Activated naive CD4-positive, alpha-beta T cell treated with anti-CD3 and anti-CD28 coated beads for 36 hours (primary cell): ENCODE measurements around the gene FBXO24. TPM values are rescaled to one million over a fixed set of nuclear protein-coding genes. Genes with fewer than 3 reads are reported as not detected.

Experiments used
- CTCF ChIA-PET: fragments of 350-600 bp; sonication (Branson Sonifier 250); formaldehyde crosslinking; loops from one replicate; lab custom pipeline; 2021; ENCODE audit warnings: antibody characterized with exemption; lab: Charles Lee
- DNase-seq: peaks from one replicate; pipeline ENCODE4 v3.0.0-alpha.2; 2020
- H3K27ac Mint-ChIP-seq: one replicate; pipeline ENCODE4 v1.8.0; 2021; ENCODE audit warnings: mild to moderate bottlenecking, mixed read lengths
- H3K27me3 Mint-ChIP-seq: one replicate; pipeline ENCODE4 v1.8.0; 2021; ENCODE audit warnings: low read depth, mixed read lengths
- H3K36me3 Mint-ChIP-seq: one replicate; pipeline ENCODE4 v1.8.0; 2021; ENCODE audit warnings: low read depth, mixed read lengths
- H3K4me1 Mint-ChIP-seq: one replicate; pipeline ENCODE4 v1.8.0; 2021; ENCODE audit warnings: low read depth, mixed read lengths
- H3K4me3 Mint-ChIP-seq: one replicate; pipeline ENCODE4 v1.8.0; 2021; ENCODE audit warnings: mild to moderate bottlenecking, moderate library complexity, mixed read lengths
- H3K9me3 Mint-ChIP-seq: one replicate; pipeline ENCODE4 v1.8.0; 2021; ENCODE audit warnings: mixed read lengths
- intact Hi-C: fragments of 100-400 bp; cut with micrococcal nuclease; formaldehyde crosslinking; loops from one replicate; pipeline ENCODE4 v1.15.1; 2023
- total RNA-seq, 2 experiments: library from RNA; stranded (reverse); gene quantifications; one replicate each; pipeline ENCODE4 v1.2.3, GENCODE V29; 2021

The FBXO24 gene
- total RNA-seq, 2 experiments from 2014 or later: 1.5 to 2.6 TPM

- DNase-seq: peak; percentile 71
- H3K27ac Mint-ChIP-seq: peak overlapping the region; percentile 76
- H3K27me3 Mint-ChIP-seq: no peaks in the 10 kb centered on the region
- intact Hi-C loops: loop anchor here (1.0 to 5.0 kb wide), 2 partner anchors 58 to 94 kb away; no protein-coding TSS in a partner anchor
- CTCF ChIA-PET: interaction anchor here (0.6 to 3.9 kb wide), 15 partner anchors 9 to 92 kb away, joined by 3 to 38 read pairs (median 4); partner anchors contain the start of genes ACTL6B, MOSPD3 and POP7
- no peaks in the 10 kb centered on the region for H3K9me3 Mint-ChIP-seq
- peak overlapping the region; percentile 80 for H3K4me3 Mint-ChIP-seq
- H3K4me1 Mint-ChIP-seq: peaks cover 22% of the 10 kb centered on the region
- peaks cover 6% of the 10 kb centered on the region for H3K36me3 Mint-ChIP-seq
Measured at GRCh38 chr7:100632951-100633717, 47.0 kb downstream of the FBXO24 start.

- CTCF ChIA-PET: interaction anchor here (0.6 kb wide), 2 partner anchors 212 to 536 kb away, joined by 3 read pairs; partner anchors contain the start of gene SLC12A9
- intact Hi-C loops: no loop called here
- Mint-ChIP-seq H3K27me3 (no peaks in the 10 kb centered on the region), H3K27ac (no peak overlapping the region), H3K36me3 (peaks cover 3% of the 10 kb centered on the region), H3K4me3 (no peak overlapping the region), H3K9me3 (no peaks in the 10 kb centered on the region), H3K4me1 (no peaks in the 10 kb centered on the region)
- DNase-seq: no peak
Measured at GRCh38 chr7:100639995-100640516, 53.9 kb downstream of the FBXO24 start.

GRCh38 chr7:100640517-100641440 is 54.7 kb downstream of the FBXO24 start:
- H3K4me1 Mint-ChIP-seq: no peaks in the 10 kb centered on the region
- CTCF ChIA-PET: no interaction called here
- intact Hi-C loops: no loop called here
- no peak overlapping the region for H3K4me3 Mint-ChIP-seq
- H3K27me3 Mint-ChIP-seq: no peaks in the 10 kb centered on the region
- no peak for DNase-seq
- H3K27ac Mint-ChIP-seq: no peak overlapping the region
- peaks cover 2% of the 10 kb centered on the region for H3K36me3 Mint-ChIP-seq
- H3K9me3 Mint-ChIP-seq: no peaks in the 10 kb centered on the region

GRCh38 chr7:100641463-100641859 is 55.3 kb downstream of the FBXO24 start, which contains the start of gene TFR2:
Gene TFR2 (minus strand): TSS chr7:100641552. CDS start chr7:100641509, 43 bp downstream.
- Mint-ChIP-seq H3K27me3 (no peaks in the 10 kb centered on the region), H3K27ac (no peak within 1 kb of the TSS), H3K9me3 (no peaks in the 10 kb centered on the region), H3K4me1 (no peaks in the 10 kb centered on the region), H3K4me3 (no peak within 1 kb of the TSS), H3K36me3 (no peaks in the 10 kb centered on the region)
- DNase-seq: no peak
- CTCF ChIA-PET: no interaction called here
- intact Hi-C loops: no loop called here

GRCh38 chr7:100641860-100642533 is 55.9 kb downstream of the FBXO24 start:
- no peaks in the 10 kb centered on the region for H3K4me1 Mint-ChIP-seq
- no peaks in the 10 kb centered on the region for H3K9me3 Mint-ChIP-seq
- no peak overlapping the region for H3K4me3 Mint-ChIP-seq
- no peak for DNase-seq
- no peak overlapping the region for H3K27ac Mint-ChIP-seq
- no peaks in the 10 kb centered on the region for H3K36me3 Mint-ChIP-seq
- H3K27me3 Mint-ChIP-seq: no peaks in the 10 kb centered on the region
- CTCF ChIA-PET: interaction anchor here (1.4 kb wide), 1 partner anchor 8 kb away, joined by 3 read pairs; no protein-coding TSS in a partner anchor
- intact Hi-C loops: no loop called here

GRCh38 chr7:100642534-100642907 is 56.4 kb downstream of the FBXO24 start:
- CTCF ChIA-PET: interaction anchor here (1.4 kb wide), 1 partner anchor 8 kb away, joined by 3 read pairs; no protein-coding TSS in a partner anchor
- H3K4me3 Mint-ChIP-seq: no peak overlapping the region

GRCh38 chr7:100649826-100650565 is 63.9 kb downstream of the FBXO24 start:
- intact Hi-C loops: no loop called here
- peaks cover 15% of the 10 kb centered on the region for H3K27me3 Mint-ChIP-seq
- CTCF ChIA-PET: no interaction called here

More at GRCh38 chr7:100642534-100642907, 56.4 kb downstream of the FBXO24 start:
- H3K4me1 Mint-ChIP-seq: no peaks in the 10 kb centered on the region
- H3K27ac Mint-ChIP-seq: no peak overlapping the region
- DNase-seq: peak; percentile 15
- H3K9me3 Mint-ChIP-seq: no peaks in the 10 kb centered on the region
- intact Hi-C loops: no loop called here
- H3K27me3 Mint-ChIP-seq: no peaks in the 10 kb centered on the region
- H3K36me3 Mint-ChIP-seq: no peaks in the 10 kb centered on the region

More at GRCh38 chr7:100649826-100650565, 63.9 kb downstream of the FBXO24 start:
- H3K36me3 Mint-ChIP-seq: no peaks in the 10 kb centered on the region
- DNase-seq: no peak
- no peak overlapping the region for H3K4me3 Mint-ChIP-seq
- H3K4me1 Mint-ChIP-seq: peaks cover 1% of the 10 kb centered on the region
- no peak overlapping the region for H3K27ac Mint-ChIP-seq
- H3K9me3 Mint-ChIP-seq: no peaks in the 10 kb centered on the region

Other genes starting within 250 kb of the FBXO24 start
- gene PILRB, start 228.2 kb upstream of the FBXO24 start, total RNA-seq: 10 to 100 TPM; 30.5 to 31.4 TPM
- under 1 TPM; 0.27 to 0.29 TPM for gene PILRA, start 212.8 kb upstream of the FBXO24 start, total RNA-seq
- 1 to 10 TPM; 3.5 to 5.2 TPM for gene ZCWPW1, start 157.6 kb upstream of the FBXO24 start, total RNA-seq
- gene MEPCE, start 156.5 kb upstream of the FBXO24 start, total RNA-seq: 10 to 100 TPM; 39.3 to 39.7 TPM
- 10 to 100 TPM; 45.3 to 53.6 TPM for gene PPP1R35, start 149.8 kb upstream of the FBXO24 start, total RNA-seq
- 1 to 10 TPM; 2.3 to 2.6 TPM for gene SPACDR, start 122.1 kb upstream of the FBXO24 start, total RNA-seq
- 10 to 100 TPM; 46.0 to 48.7 TPM for gene TSC22D4, start 107.1 kb upstream of the FBXO24 start, total RNA-seq
- gene NYAP1, start 102.4 kb upstream of the FBXO24 start, total RNA-seq: under 1 TPM; 0.17 to 0.30 TPM
- gene AGFG2, start 47.1 kb upstream of the FBXO24 start, total RNA-seq: 10 to 100 TPM; 23.4 to 23.9 TPM
- 10 to 100 TPM; 13.7 to 15.7 TPM for gene SAP25, start 12.4 kb upstream of the FBXO24 start, total RNA-seq
- gene LRCH4, start 199 bp upstream of the FBXO24 start, total RNA-seq: 10 to 100 TPM; 78.0 to 81.2 TPM
- 1 to 10 TPM; 5.8 to 6.8 TPM for gene PCOLCE, start 16.0 kb downstream of the FBXO24 start, total RNA-seq
- 10 to 100 TPM; 12.3 to 13.0 TPM for gene MOSPD3, start 26.2 kb downstream of the FBXO24 start, total RNA-seq
- gene TFR2, start 55.2 kb downstream of the FBXO24 start, total RNA-seq: 1 to 10 TPM; 4.2 to 5.1 TPM
- not detected for gene ACTL6B, start 70.1 kb downstream of the FBXO24 start, total RNA-seq
- 100 to 1,000 TPM; 221 TPM for gene GNB2, start 87.4 kb downstream of the FBXO24 start, total RNA-seq
- gene GIGYF1, start 107.9 kb downstream of the FBXO24 start, total RNA-seq: 10 to 100 TPM; 32.8 to 37.8 TPM
- 10 to 100 TPM; 23.2 to 29.6 TPM for gene POP7, start 119.8 kb downstream of the FBXO24 start, total RNA-seq
- gene EPO, start 134.1 kb downstream of the FBXO24 start, total RNA-seq: not detected
- not detected for gene ZAN, start 147.3 kb downstream of the FBXO24 start, total RNA-seq
- gene EPHB4, start 241.2 kb downstream of the FBXO24 start, total RNA-seq: 1 to 10 TPM; 5.9 to 6.0 TPM